ENCODE measurements around the gene VIL1.

DNA sequence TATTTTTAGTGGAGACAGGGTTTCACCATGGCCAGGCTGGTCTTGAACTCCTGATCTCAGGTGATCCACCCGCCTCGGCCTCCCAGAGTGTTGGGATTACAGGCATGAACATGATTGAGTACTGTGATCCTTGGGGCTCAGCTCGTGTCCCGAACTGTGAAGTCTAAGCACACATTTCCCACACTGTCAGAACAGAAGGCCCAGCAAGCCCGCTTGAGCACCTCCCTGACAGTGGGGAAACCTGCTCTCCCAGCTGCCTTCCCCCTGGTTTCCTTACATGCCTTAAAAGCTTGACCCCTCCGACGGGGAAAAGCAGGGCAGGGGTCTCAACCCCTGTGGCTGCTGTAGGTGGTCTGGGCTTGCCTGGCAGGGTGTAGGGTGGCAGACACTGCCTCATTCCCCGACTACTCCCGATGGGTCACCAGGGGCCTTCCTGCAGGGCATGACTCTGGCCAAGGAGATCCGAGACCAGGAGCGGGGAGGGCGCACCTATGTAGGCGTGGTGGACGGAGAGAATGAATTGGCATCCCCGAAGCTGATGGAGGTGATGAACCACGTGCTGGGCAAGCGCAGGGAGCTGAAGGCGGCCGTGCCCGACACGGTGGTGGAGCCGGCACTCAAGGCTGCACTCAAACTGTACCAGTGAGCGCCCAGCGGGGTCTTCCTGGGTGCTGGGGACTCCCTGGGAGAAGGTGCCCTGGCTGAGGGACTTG is 10.1 kb downstream of the VIL1 start:
- TF ChIP-seq, protein P1, sequence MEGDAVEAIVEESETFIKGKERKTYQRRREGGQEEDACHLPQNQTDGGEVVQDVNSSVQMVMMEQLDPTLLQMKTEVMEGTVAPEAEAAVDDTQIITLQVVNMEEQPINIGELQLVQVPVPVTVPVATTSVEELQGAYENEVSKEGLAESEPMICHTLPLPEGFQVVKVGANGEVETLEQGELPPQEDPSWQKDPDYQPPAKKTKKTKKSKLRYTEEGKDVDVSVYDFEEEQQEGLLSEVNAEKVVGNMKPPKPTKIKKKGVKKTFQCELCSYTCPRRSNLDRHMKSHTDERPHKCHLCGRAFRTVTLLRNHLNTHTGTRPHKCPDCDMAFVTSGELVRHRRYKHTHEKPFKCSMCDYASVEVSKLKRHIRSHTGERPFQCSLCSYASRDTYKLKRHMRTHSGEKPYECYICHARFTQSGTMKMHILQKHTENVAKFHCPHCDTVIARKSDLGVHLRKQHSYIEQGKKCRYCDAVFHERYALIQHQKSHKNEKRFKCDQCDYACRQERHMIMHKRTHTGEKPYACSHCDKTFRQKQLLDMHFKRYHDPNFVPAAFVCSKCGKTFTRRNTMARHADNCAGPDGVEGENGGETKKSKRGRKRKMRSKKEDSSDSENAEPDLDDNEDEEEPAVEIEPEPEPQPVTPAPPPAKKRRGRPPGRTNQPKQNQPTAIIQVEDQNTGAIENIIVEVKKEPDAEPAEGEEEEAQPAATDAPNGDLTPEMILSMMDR (IDR thresholded peaks at IDR 0.05), result no peak
- TF ChIP-seq POLR2A (IDR thresholded peaks at IDR 0.05) (no peak), EP300 (IDR thresholded peaks at IDR 0.05) (no peak)

Measured in ovary (tissue), 3 donors.